ENCODE measurements around the gene CLDN6. TPM values are rescaled to one million over a fixed set of nuclear protein-coding genes. Genes with fewer than 3 reads are reported as not detected.

The CLDN6 gene
- total and polyA plus RNA-seq, 9 of the 15 experiments (the other 6 are each of a cell fraction or from before 2014, with no cell fraction given): 0.22 to 0.75 (median 0.38) TPM; not detected in 3

GRCh38 chr16:2980227-2981176, 37.5 kb downstream of the CLDN6 start, which contains the start of gene PKMYT1 (continued):
- TF ChIP-seq ZMIZ1 (IDR thresholded peaks at IDR 0.05; ENCODE audit: low read depth in 2 of 2, low read length in 2 of 2) (no peak), NFRKB (IDR thresholded peaks at IDR 0.05; ENCODE audit: low read depth) (no peak; the same call in none of the 2 replicates), ETS1 (conservative IDR thresholded peaks at IDR 0.05; ENCODE audit: control insufficient read depth, low read depth, low read length) (no peak; the same call in 1 of the 2 replicates), HDAC2 (IDR thresholded peaks at IDR 0.05) (no peak), ZNF644 (tag; IDR thresholded peaks at IDR 0.05; ENCODE audit: low read depth) (no peak), ZNF197 (CRISPR knock-in tag; IDR thresholded peaks at IDR 0.05; ENCODE audit: low read depth) (no peak), TCF3 (CRISPR knock-in tag; IDR thresholded peaks at IDR 0.05) (no peak), SP1 (CRISPR knock-in tag; IDR thresholded peaks at IDR 0.05) (peak; percentile 43), GTF2A2 (tag; IDR thresholded peaks at IDR 0.05) (no peak), CHD1 (IDR thresholded peaks at IDR 0.05; ENCODE audit: low read length) (peak; percentile 20), HMG20A (CRISPR knock-in tag; conservative IDR thresholded peaks at IDR 0.05) (no peak), POLR2AphosphoS2 (IDR thresholded peaks at IDR 0.05; ENCODE audit: low read length) (no peak; the same call in 1 of the 2 replicates), ZNF133 (CRISPR knock-in tag; IDR thresholded peaks at IDR 0.05) (no peak), MBD2 (IDR thresholded peaks at IDR 0.05; ENCODE audit: borderline replicate concordance, low read depth) (no peak), ZNF511 (CRISPR knock-in tag; IDR thresholded peaks at IDR 0.05) (peak; percentile 52), ZNF12 (CRISPR knock-in tag; IDR thresholded peaks at IDR 0.05) (peak; percentile 27), STAG1 (CRISPR knock-in tag; IDR thresholded peaks at IDR 0.05; ENCODE audit: borderline replicate concordance) (0 out of 2 replicates have a peak, but pooled peaks have one; percentile 18), RAD21 (CRISPR knock-in tag; conservative IDR thresholded peaks at IDR 0.05 in 1 of 2, IDR thresholded peaks at IDR 0.05 in 1 of 2) (no peak)
- TF ChIP-seq, protein P1, sequence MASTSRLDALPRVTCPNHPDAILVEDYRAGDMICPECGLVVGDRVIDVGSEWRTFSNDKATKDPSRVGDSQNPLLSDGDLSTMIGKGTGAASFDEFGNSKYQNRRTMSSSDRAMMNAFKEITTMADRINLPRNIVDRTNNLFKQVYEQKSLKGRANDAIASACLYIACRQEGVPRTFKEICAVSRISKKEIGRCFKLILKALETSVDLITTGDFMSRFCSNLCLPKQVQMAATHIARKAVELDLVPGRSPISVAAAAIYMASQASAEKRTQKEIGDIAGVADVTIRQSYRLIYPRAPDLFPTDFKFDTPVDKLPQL (IDR thresholded peaks at IDR 0.05; ENCODE audit: extremely low read depth, insufficient read length): no peak
- TF ChIP-seq, protein P2, sequence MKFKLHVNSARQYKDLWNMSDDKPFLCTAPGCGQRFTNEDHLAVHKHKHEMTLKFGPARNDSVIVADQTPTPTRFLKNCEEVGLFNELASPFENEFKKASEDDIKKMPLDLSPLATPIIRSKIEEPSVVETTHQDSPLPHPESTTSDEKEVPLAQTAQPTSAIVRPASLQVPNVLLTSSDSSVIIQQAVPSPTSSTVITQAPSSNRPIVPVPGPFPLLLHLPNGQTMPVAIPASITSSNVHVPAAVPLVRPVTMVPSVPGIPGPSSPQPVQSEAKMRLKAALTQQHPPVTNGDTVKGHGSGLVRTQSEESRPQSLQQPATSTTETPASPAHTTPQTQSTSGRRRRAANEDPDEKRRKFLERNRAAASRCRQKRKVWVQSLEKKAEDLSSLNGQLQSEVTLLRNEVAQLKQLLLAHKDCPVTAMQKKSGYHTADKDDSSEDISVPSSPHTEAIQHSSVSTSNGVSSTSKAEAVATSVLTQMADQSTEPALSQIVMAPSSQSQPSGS (CRISPR knock-in tag; IDR thresholded peaks at IDR 0.05): no peak

All from K562 (cell line).